Esophagus muscularis mucosa (tissue), 3 donors: ENCODE data around the gene ACVR1B.

Experiments used
- POLR2A ChIP-seq: fragments of 450-650 bp; IDR thresholded peaks from one replicate; pipeline ENCODE4 v1.6.1; 2017; ENCODE audit warnings: antibody characterized with exemption, moderate library complexity, mild to moderate bottlenecking, low read depth
- TF ChIP-seq, protein P1 (sequence below), 3 experiments: fragments of 200-600 bp in 2 of 3; fragments of 450-650 bp in 1 of 3; sonication (generic) in 2 of 3; IDR thresholded peaks; one replicate each; pipeline ENCODE4 v1.5.1; 2017 to 2019; ENCODE audit warnings: antibody characterized with exemption in 3 of 3, mild to moderate bottlenecking in 2 of 3, moderate library complexity in 1 of 3

DNA sequence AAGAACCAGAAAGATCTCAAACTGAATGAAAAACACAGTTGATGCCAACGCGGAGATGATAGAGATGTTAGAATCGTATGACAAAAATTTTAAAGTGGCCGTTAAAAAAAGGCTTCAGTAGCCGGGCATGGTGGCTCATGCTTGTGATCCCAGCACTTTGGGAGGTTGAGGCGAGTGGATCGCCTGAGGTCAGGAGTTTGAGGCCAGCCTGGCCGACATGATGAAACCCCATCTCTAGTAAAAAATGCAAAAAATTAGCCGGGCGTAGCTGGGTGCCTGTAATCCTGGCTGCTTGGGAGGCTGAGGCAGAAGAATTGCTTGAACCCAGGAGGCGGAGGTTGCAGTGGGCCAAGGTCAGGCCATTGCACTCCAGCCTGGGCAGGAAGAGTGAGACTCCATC, 49.6 kb upstream of the ACVR1B start:
- TF ChIP-seq, protein P1, sequence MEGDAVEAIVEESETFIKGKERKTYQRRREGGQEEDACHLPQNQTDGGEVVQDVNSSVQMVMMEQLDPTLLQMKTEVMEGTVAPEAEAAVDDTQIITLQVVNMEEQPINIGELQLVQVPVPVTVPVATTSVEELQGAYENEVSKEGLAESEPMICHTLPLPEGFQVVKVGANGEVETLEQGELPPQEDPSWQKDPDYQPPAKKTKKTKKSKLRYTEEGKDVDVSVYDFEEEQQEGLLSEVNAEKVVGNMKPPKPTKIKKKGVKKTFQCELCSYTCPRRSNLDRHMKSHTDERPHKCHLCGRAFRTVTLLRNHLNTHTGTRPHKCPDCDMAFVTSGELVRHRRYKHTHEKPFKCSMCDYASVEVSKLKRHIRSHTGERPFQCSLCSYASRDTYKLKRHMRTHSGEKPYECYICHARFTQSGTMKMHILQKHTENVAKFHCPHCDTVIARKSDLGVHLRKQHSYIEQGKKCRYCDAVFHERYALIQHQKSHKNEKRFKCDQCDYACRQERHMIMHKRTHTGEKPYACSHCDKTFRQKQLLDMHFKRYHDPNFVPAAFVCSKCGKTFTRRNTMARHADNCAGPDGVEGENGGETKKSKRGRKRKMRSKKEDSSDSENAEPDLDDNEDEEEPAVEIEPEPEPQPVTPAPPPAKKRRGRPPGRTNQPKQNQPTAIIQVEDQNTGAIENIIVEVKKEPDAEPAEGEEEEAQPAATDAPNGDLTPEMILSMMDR (IDR thresholded peaks at IDR 0.05): no peak
- TF ChIP-seq POLR2A: no peak
